Omental fat pad (tissue), 4 donors: Measurements from ENCODE around the gene DCAF12. TPM values are rescaled to one million over a fixed set of nuclear protein-coding genes. Genes with fewer than 3 reads are reported as not detected.

Source experiments
- ATAC-seq: fragments of 150-250 bp; one replicate; pipeline ENCODE4 v1.9.1; 2016; ENCODE audit warnings: mild to moderate bottlenecking, moderate library complexity; ENCODE audit not compliant: low FRiP score
- DNase-seq: peaks from one replicate; pipeline ENCODE4 v3.0.0-alpha.2; 2019; ENCODE audit warnings: low spot score
- total RNA-seq, 4 donors: library from RNA; depleted of rRNA; stranded (reverse); fragments of >200 nt; gene quantifications; one replicate each; pipeline ENCODE4 v1.1.0, GENCODE V29; 2016
- TF ChIP-seq, protein P1 (sequence below), 3 donors: fragments of 450-650 bp; IDR thresholded peaks; one replicate each; pipeline ENCODE4 v1.5.1; 2016 to 2017; ENCODE audit warnings: antibody characterized with exemption in 3 of 3, mild to moderate bottlenecking in 3 of 3, moderate library complexity in 2 of 3

DCAF12 gene
- total RNA-seq, result 10 to 100 TPM; 25.3 to 33.4 (median 29.3) TPM

DNA sequence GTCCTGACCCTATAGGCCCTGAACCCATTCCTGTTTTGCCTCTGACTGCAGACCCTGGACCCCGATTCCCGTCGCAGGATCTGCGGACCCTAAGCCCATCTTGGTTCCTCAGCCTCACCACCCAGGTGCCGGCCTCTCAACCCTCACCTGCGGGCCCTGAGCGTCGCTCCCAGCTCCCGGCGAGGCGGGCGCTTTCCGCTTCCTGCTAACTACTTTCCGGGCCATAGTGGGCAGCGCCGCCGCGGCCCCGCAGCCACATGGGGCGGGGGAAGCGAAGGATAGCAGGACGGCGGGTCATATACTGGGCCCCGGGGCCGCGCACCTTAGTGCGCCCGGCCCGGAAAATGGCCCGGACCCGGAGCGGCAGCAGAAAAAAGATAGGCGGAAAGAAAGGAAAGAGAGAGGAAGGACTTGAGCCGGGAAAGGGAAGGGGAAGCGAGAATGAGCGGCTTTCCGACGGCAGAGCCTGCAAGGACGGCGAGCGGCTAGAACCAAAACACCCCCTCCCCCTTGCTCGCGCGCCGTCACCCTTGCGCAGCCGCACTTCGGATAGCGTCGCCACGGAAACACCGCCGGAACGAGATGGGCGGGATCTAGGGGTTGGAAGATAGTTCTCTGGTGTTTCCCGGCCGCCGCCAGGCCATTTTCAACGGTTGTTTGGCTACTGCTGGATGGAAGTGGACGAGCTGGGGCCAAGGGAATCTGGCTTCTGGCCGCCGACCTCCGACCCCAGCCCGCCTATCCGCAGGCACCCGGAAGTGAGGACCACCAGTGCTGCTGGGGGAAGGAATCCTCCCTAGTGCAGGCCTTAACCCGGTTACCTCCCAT, at the start of gene DCAF12:
Gene DCAF12, minus strand, starts transcription at position 492 of the 828 bp plus-strand sequence. Its CDS starts 267 bp downstream, at position 225.
- DNase-seq (peak; percentile 67), ATAC-seq (peak; percentile 95)
- TF ChIP-seq, protein P1, sequence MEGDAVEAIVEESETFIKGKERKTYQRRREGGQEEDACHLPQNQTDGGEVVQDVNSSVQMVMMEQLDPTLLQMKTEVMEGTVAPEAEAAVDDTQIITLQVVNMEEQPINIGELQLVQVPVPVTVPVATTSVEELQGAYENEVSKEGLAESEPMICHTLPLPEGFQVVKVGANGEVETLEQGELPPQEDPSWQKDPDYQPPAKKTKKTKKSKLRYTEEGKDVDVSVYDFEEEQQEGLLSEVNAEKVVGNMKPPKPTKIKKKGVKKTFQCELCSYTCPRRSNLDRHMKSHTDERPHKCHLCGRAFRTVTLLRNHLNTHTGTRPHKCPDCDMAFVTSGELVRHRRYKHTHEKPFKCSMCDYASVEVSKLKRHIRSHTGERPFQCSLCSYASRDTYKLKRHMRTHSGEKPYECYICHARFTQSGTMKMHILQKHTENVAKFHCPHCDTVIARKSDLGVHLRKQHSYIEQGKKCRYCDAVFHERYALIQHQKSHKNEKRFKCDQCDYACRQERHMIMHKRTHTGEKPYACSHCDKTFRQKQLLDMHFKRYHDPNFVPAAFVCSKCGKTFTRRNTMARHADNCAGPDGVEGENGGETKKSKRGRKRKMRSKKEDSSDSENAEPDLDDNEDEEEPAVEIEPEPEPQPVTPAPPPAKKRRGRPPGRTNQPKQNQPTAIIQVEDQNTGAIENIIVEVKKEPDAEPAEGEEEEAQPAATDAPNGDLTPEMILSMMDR (IDR thresholded peaks at IDR 0.05), result no peak

DNA sequence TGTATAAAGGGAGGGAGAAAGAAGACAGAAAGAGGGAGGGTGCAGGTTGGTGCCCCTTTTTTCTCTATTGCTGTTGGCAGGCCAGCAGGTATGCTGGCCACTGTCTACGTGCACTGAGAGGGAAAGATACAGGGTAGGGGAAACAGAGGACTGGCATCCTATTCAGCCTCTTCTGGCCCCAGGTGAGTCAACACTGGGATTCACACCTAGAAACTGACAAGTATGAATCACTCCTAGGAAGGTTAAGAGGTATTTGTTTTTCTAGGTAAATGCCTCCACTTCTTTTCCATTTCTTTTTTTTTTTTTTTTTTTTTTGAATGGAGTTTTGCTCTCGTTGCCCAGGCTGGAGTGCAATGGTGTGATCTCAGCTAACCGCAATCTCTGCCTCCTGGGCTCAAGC, 49.6 kb upstream of the DCAF12 start:
- ATAC-seq, result no peak
- TF ChIP-seq, protein P1 (IDR thresholded peaks at IDR 0.05), result no peak
- DNase-seq, result no peak

DNA sequence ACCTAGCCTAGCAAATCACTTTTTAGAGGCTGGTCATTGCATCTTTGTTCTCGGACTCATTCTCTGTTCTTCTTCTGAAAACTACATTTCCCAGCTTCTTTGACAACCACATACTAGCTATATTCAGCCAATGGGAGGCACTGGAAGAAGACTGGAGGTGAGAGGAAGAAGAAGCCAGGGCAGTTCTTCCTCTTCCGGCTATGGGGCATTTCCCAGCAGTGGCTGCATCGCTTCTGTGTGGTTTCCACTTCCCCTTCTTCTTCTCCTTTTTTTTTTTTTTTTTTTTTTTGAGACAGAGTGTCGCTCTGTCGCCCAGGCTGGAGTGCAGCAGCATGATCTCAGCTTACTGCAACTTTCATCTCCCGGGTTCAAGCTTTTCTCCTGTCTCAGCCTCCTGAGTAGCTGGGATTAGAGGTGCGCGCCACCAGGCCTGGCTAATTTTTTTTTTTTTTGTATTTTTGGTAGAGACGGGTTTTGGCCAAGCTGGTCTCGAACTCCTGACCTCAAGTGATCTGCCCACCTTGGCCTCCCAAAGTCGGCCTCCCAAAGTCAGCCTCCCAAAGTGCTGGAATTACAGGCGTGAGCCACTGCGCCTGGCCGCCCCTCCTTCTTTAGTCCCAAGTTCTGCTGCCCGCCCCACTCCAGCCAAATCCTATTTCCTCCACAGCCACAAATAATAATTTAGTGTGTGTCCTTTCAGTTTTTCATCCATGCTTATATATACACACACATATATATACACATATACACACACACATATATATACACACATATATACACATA, 45.4 kb upstream of the DCAF12 start:
- DNase-seq (no peak), ATAC-seq (no peak)
- TF ChIP-seq, protein P1 (IDR thresholded peaks at IDR 0.05), result no peak

DNA sequence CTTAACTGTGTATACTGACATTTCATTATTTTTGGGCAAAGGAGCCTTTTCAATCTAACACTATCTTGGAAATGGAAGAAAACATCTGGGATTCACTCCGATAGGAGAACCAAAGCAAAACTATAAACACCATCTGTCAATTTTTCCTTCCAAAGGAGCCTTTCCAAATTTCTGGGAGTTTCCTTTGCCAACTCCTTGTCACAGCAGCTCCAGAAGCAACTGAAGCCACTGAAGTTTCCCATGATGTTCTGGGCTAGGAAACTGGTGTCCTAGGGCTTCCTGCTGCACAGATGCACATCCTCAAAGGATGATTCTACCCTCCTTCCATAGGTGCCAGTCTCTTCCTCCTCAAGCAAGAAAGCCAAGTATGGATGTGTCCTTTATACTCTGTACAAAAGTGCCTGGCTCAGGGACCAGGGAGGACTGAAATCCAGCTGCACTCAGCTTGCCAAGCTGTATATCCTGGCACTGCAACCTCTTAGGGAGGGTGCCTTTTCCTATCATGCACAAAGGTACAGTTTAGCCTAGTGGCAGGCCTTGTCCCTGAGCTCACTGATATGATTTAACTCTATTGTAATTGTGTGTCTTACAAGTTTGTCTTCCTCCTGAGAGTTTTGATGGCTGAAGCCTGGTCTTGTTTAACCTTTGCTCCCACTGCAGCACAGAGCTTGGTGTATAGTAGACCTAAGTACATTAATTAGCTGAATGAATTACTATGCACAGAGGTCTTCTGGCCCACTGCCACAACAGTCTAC, 43.9 kb upstream of the DCAF12 start:
- ATAC-seq, result no peak
- no peak for DNase-seq
- TF ChIP-seq, protein P1 (IDR thresholded peaks at IDR 0.05), result no peak

DNA sequence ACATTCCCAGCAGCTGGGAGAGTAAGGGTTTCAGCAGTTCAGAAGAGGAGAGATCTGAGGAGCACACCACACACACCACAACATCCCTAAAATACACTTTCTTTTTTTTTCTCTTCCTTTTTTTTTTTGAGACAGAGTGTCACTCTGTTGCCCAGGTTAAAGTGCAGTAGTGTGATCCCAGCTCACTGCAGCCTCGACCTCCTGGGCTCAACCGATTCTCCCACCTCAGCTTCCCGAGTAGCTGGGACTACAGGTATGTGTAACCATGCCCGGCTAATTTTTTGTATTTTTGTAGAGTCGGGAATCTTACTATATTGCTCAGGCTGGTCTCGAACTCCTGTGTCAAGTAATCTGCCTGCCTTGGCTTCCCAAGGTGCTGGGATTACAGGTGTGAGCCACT, 42.6 kb upstream of the DCAF12 start:
- no peak for DNase-seq
- no peak for ATAC-seq
- TF ChIP-seq, protein P1 (IDR thresholded peaks at IDR 0.05), result no peak

DNA sequence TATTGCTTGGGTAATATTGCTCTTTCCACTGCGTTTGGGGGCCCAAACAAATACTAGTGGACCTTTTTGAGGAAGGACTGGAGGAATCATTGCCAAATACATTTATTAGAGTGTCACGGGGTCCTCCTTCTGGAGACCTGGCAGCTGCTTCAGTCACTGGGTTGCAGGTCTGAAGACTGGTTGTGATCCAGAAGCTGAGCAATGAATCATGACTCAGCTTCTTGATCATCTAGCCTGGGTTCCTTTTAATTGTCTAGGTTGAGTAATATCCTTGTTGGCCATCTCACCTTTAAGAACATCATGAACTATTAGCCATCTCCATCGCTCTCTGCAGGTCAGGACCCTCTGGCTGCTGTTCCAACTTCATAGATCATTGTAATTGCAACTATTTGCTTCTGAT, 36.9 kb upstream of the DCAF12 start:
- DNase-seq (no peak), ATAC-seq (peak; percentile 48)
- TF ChIP-seq, protein P1 (IDR thresholded peaks at IDR 0.05), result no peak
